Uterus (tissue), 2 donors: ENCODE data around the gene NPTX1.

ENCODE experiments used
- CTCF ChIP-seq, 4 experiments: fragments of 200-600 bp in 2 of 4; fragments of 450-650 bp in 2 of 4; sonication (generic) in 2 of 4; IDR thresholded peaks; one replicate each; pipeline ENCODE4 v1.5.1; 2016 to 2019; ENCODE audit warnings: antibody characterized with exemption in 4 of 4, mild to moderate bottlenecking in 2 of 4, moderate library complexity in 1 of 4
- POLR2A ChIP-seq, 2 donors: fragments of 450-650 bp; IDR thresholded peaks; one replicate each; pipeline ENCODE4 v1.6.1; 2016; ENCODE audit warnings: antibody characterized with exemption in 2 of 2, mild to moderate bottlenecking in 1 of 2, moderate library complexity in 1 of 2

GRCh38 chr17:80441598-80442322 is 34.6 kb downstream of the NPTX1 start:
- TF ChIP-seq CTCF (IDR thresholded peaks at IDR 0.05) (no peak), POLR2A (IDR thresholded peaks at IDR 0.05) (no peak)
